ENCODE data around the gene ABCA8. TPM values are rescaled to one million over a fixed set of nuclear protein-coding genes. Genes with fewer than 3 reads are reported as not detected.

The ABCA8 gene
- total RNA-seq, 1 experiment from 2014 or later: not detected

DNA sequence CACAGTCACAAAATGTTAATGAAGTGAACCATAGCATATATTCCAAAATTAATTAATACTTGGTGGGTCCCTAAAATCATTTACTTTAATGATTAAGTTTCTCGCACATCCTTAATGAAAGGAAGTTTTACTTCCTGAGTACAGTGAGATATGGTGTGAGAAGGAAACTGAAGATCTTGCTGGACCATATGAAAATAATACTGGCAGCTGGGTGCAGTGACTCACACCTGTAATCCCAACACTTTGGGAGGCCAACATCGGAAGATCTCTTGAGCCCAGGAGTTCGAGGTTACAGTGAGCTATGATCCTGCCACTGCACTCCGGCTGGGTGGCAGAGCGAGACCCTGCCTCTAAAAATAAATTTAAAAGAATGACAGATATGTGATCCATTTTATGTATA is 62.5 kb downstream of the ABCA8 start:
- Histone ChIP-seq H2BK20ac (ENCODE audit: low read depth, low read length, poor library complexity, severe bottlenecking) (no peak overlapping the region), H3K9me3 (ENCODE audit: control insufficient read depth, low read depth, low read length) (no peaks in the 10 kb centered on the region), H3K23ac (ENCODE audit: insufficient read length, low read depth, low read length) (no peak overlapping the region), H2BK5ac (ENCODE audit: insufficient read length, low read length) (no peak overlapping the region), H2BK12ac (ENCODE audit: insufficient read length, low read depth, low read length) (no peak overlapping the region), H3K27ac (ENCODE audit: insufficient read length, low read depth, low read length) (no peak overlapping the region), H2AFZ (ENCODE audit: low read length) (no peak overlapping the region), H3K79me1 (ENCODE audit: insufficient read depth, low read depth, low read length, poor library complexity, severe bottlenecking) (no peaks in the 10 kb centered on the region), H3K18ac (ENCODE audit: insufficient read length, low read depth, low read length) (no peak overlapping the region), H3K4me2 (ENCODE audit: insufficient read depth, insufficient read length, low read length) (no peak overlapping the region), H4K8ac (replicated peaks; ENCODE audit: insufficient read length, low read depth, low read length) (no peak overlapping the region), H3K4me1 (ENCODE audit: insufficient read depth, low read length) (no peaks in the 10 kb centered on the region), H2BK120ac (ENCODE audit: low read depth, low read length, poor library complexity, severe bottlenecking) (no peak overlapping the region), H3K27me3 (ENCODE audit: insufficient read depth, low read length) (no peaks in the 10 kb centered on the region), H3T11ph (ENCODE audit: low read length) (no peak overlapping the region), H3K79me2 (ENCODE audit: insufficient read depth, low read length) (no peaks in the 10 kb centered on the region; the same call in 1 of the 2 replicates), H3K4ac (ENCODE audit: low read depth, low read length) (no peak overlapping the region), H4K5ac (ENCODE audit: insufficient read length, low read depth, low read length) (no peak overlapping the region), H3K56ac (ENCODE audit: insufficient read length, low read depth, low read length) (no peak overlapping the region), H2BK15ac (ENCODE audit: low read depth, low read length) (no peak overlapping the region), H4K20me1 (ENCODE audit: control insufficient read depth, insufficient read depth, insufficient read length) (no peaks in the 10 kb centered on the region), H2AK5ac (ENCODE audit: insufficient read length, low read length) (no peak overlapping the region), H4K91ac (ENCODE audit: insufficient read length, low read depth, low read length) (no peak overlapping the region), H3K9ac (ENCODE audit: extremely low read depth, insufficient read length, low read length) (no peak overlapping the region), H3K23me2 (ENCODE audit: insufficient read length, low read depth, low read length, poor library complexity, severe bottlenecking) (no peaks in the 10 kb centered on the region), H3K14ac (ENCODE audit: insufficient read depth, low read length) (no peak overlapping the region)
- TF ChIP-seq, protein P1, sequence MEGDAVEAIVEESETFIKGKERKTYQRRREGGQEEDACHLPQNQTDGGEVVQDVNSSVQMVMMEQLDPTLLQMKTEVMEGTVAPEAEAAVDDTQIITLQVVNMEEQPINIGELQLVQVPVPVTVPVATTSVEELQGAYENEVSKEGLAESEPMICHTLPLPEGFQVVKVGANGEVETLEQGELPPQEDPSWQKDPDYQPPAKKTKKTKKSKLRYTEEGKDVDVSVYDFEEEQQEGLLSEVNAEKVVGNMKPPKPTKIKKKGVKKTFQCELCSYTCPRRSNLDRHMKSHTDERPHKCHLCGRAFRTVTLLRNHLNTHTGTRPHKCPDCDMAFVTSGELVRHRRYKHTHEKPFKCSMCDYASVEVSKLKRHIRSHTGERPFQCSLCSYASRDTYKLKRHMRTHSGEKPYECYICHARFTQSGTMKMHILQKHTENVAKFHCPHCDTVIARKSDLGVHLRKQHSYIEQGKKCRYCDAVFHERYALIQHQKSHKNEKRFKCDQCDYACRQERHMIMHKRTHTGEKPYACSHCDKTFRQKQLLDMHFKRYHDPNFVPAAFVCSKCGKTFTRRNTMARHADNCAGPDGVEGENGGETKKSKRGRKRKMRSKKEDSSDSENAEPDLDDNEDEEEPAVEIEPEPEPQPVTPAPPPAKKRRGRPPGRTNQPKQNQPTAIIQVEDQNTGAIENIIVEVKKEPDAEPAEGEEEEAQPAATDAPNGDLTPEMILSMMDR (conservative IDR thresholded peaks at IDR 0.05): no peak
- no peak overlapping the region for H3K27ac Mint-ChIP-seq
- DNase-seq: no peak
- no peaks in the 10 kb centered on the region; a peak in 1 of 5 replicates for H3K9me3 Mint-ChIP-seq
- no peaks in the 10 kb centered on the region for H3K27me3 Mint-ChIP-seq (ENCODE audit: low read depth)
- H3K4me1 Mint-ChIP-seq: 0 out of 4 replicates have a peak, but pooled peaks cover 0 to 2% of the 10 kb centered on the region in 2 experiments
- no CpG with 5 or more reads among the region's 5 CpGs for WGBS (ENCODE audit: extremely low coverage, insufficient read length, low lambda C conversion rate)
- no peaks in the 10 kb centered on the region for H3K36me3 Mint-ChIP-seq (ENCODE audit: insufficient read depth in 1 of 3, low read depth in 3 of 3)
- no peak overlapping the region for H3K4me3 Mint-ChIP-seq

All from H9 (cell line).